ENCODE data around the gene PTEN.

DNA sequence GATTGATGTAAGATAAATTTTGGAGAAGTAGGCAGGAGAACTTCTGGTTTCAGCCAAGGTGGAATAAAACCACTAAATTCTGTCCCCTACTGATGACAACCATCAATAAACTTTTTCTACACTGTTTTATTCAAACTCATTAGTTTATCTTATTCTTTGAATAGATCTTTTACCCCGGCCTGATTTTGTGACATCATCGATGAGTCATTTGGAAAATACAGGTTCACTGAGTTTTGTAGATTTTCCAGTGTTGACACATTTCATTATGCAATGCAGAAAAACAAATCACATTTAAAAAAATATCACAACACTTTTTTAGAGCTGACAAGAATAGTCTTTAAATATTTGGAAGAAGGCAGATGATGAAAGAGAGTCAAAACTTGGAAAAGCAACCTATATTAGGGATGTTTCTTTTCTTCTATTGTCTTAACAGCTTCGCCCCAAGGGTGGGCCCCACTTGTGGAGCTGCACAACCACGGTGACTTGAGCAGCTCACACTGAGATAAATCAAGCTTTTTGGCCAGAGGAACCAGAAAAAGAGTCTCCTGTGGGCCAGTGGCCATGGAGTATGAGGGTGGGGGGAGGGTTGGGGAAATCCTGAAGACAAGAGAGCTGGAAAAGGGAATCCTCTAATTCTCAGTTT lies 112.8 kb downstream of the PTEN start:
- no peak for TF ChIP-seq EZH2 (IDR thresholded peaks at IDR 0.05)
- TF ChIP-seq CTCF (IDR thresholded peaks at IDR 0.05) = no peak
- no peak for TF ChIP-seq EZH2phosphoT487 (IDR thresholded peaks at IDR 0.05)
